Retinal pigment epithelial cell (primary cell): ENCODE measurements around the gene MBTD1.

Experiments used
- DNase-seq: peaks from one replicate; pipeline ENCODE4 v3.0.0-alpha.2; 2010; ENCODE audit warnings: low read depth
- H3K4me3 ChIP-seq: 2 replicates; pipeline ENCODE4 v1.5.1; 2011; ENCODE audit warnings: mild to moderate bottlenecking, low read length, control low read depth, moderate library complexity
- TF ChIP-seq, protein P1 (sequence below): conservative IDR thresholded peaks from 2 replicates; pipeline ENCODE4 v1.5.1; 2011; ENCODE audit warnings: low read depth, low read length, control low read depth, inconsistent platforms

MBTD1 gene

DNA sequence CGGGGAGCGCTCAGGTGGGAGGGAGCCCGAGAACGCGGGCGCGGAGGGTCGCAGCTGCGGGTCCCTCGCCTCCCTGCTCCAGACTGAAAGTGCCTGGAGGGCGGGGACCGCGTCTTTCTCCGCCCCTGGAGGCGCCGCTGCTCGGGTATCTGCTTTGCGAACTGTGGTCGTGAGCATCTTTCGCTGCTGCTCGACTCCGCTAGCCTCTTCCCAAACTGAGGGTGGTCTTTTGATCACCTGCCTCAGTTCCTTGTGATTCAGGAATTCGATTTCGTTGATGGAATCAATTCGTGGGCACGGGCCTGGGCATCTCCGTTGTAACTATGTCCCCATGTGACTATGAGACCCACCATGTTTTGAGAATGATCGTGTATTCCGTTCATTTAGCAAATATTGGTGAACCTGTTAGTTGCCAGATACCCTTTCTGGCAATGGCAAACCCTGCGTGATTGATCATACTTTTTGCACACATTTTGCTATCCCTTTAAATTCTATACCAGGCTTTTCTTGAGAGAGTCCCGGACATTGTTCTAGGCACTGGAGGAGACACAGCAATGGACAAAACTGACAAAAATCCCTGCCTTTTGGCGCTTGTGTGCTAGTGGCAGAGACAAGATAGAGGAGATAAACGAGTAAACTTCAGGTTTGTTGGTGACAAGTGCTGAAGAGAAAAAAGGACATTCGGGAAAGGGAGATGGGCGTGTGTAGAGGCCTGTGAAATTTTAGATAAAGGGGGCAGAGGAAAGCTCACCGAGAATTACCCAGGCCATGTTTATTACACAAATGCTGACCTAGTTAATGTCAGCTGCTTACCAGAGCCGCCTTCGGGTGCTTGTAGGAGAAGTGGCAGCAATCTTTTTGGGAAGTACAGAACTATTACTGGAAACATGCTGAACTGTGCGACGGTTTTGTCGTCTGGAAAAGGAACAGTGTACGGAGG, 1.4 kb upstream of the MBTD1 start:
- DNase-seq = no peak
- TF ChIP-seq, protein P1, sequence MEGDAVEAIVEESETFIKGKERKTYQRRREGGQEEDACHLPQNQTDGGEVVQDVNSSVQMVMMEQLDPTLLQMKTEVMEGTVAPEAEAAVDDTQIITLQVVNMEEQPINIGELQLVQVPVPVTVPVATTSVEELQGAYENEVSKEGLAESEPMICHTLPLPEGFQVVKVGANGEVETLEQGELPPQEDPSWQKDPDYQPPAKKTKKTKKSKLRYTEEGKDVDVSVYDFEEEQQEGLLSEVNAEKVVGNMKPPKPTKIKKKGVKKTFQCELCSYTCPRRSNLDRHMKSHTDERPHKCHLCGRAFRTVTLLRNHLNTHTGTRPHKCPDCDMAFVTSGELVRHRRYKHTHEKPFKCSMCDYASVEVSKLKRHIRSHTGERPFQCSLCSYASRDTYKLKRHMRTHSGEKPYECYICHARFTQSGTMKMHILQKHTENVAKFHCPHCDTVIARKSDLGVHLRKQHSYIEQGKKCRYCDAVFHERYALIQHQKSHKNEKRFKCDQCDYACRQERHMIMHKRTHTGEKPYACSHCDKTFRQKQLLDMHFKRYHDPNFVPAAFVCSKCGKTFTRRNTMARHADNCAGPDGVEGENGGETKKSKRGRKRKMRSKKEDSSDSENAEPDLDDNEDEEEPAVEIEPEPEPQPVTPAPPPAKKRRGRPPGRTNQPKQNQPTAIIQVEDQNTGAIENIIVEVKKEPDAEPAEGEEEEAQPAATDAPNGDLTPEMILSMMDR = no peak
- peak overlapping the region; percentile 92 for H3K4me3 ChIP-seq

DNA sequence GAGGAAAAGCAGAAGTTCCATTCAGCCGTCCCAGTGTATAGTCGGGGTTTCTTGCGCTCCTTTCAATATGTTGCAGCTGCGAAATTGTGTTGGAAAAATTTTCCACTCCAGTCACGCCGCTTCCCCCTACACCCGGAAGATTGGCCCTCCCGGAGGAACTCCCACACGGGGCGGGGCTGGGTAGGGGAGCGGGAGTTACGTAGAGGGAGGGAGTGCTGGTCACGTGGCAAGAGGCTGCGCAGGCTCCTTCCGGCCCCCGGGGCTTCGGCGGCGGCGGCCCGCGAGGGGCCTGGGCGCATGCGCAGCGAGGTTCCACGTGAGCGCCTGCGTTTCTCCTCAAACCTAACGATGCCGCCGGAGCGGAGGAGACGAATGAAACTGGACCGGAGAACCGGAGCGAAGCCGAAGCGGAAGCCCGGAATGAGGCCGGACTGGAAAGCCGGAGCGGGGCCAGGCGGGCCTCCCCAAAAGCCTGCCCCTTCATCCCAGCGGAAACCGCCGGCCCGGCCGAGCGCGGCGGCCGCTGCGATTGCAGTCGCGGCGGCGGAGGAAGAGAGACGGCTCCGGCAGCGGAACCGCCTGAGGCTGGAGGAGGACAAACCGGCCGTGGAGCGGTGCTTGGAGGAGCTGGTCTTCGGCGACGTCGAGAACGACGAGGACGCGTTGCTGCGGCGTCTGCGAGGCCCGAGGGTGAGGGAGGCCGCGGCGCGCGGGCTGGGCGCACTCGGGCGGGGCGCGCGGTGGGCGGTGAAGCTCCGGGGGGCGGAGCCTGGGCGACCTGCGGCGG, 581 bp upstream of the MBTD1 start, which contains the start of gene UTP18:
Gene UTP18 (plus strand): TSS at position 310 of the 787 bp plus-strand sequence. CDS start 39 bp downstream, at position 349.
- peak within 1 kb of the TSS; percentile 92 for H3K4me3 ChIP-seq
- TF ChIP-seq, protein P1 = no peak
- peak; percentile 90 for DNase-seq

DNA sequence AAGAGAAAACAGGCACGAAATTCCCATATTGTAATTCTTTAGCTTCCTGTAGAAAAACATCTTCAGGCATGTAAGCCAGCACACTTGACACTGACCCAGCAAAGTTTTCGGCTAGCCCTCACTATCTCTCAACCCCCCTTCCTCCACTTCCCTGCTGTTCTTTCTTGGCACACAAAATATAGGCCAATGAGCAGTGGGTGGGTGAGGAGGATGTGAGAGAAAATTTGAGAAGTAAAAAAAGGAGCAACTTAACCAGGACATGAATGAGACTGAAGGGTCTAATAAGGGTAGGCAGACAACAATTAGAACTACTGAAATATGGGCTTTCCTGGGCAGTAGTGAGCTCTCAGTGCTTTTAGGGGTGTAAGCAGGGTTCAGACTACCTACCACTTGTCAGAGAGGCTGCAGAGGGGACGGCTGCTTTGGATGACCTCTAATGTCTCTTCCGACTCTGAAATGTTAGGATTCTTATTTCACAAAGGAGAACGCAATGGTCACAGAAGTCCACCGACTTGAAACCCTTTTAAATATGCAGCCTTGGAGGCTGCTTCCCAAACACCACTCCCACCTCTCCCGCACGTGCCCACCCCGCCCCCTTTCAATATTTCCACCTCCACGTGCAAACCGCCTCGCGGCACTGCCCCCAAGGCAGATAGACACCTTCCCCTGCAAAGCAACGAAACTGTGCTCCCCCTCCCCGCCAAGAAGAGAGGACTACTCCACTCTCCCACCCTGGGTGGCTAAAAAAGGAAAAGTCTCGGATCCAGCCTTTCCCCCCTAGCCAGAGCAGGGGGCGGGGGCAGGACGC, 889 bp downstream of the MBTD1 start:
- peak overlapping the region; percentile 92 for H3K4me3 ChIP-seq
- TF ChIP-seq, protein P1 = no peak
- no peak for DNase-seq

DNA sequence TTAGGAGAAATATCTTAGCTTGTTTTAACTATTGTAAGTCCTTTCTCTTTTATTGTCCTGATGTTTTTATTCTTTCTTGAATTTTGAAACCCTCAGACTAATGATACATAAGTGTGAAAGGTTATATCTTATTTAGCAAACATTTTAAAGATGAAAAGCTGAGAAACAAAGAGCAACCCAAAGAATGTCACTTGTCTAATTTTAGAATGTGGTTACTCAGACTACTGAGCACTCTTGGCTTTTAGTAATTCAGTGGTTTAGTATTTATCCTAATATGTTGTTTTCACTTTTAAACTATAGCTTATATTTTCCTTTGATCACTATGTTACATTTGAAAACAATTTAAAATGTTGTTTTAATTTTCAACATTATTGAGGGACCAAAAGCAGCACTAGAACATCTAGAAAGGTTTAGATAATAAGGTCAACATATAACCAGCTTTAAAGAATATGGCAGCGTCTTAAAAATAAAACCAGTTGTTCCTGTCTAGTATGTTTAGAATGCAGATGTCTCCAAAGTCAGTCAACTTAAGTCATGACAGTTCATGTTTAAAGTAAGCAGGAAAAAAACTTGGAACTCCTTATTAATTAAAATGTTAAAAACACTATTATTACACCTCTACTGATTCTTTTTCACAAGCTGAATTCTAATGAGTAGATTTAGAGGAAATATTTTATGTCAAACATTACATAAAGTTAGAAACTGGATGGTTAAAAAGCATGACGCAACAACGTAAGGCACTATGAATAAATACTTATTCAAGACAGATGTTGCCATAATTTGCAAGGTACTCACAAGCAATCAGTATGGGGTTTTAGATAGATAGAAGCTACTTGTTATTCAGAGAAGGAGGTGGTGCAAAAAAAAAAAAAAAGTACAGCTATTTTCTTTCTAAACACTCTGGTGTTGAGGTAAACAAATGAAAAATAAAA, 2.4 kb downstream of the MBTD1 start:
- no peak for DNase-seq
- TF ChIP-seq, protein P1 = no peak
- H3K4me3 ChIP-seq = no peak overlapping the region

DNA sequence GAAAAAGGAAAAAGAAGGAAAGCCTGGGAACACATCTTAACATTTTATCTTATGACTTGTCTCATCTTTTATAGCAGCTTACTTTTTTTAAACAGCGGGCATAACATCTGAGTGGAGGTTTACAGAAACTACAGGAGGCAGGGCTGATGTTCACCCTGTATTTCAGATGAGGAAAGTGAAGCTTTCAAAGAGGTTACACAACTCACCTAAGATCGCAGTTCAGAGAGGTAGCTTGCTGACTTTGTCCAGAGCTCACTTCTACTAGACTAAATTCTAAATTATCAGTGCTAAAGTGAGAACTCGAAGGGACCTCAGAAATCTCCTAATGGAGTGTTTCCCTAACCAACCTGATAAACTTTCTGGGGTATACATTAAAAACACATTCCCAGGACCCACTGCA, 3.7 kb downstream of the MBTD1 start:
- TF ChIP-seq, protein P1 = no peak
- no peak overlapping the region for H3K4me3 ChIP-seq
- no peak for DNase-seq

DNA sequence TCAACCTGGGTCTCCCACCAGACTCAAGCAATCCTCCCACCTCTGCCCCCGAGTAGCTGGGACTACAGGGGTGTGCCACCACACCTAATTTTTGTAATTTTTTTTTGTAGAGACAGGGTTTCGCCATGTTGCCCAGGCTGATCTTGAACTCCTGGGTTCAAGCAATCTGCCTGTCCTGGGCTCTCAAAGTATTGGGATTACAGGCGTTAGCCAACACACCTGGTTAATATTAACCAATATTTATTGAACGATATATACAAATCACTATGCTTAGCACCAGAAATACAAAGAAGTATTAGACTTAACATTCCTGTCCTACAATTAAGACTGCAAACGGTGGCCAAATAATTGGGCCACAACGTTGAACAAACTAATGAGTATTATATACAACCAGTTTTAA, 4.2 kb downstream of the MBTD1 start:
- H3K4me3 ChIP-seq = no peak overlapping the region
- DNase-seq = no peak
- TF ChIP-seq, protein P1 = no peak
